HepG2 (cell line): Measurements from ENCODE around the gene BAZ1B. TPM values are rescaled to one million over a fixed set of nuclear protein-coding genes. Genes with fewer than 3 reads are reported as not detected.

Experiments used
- ERF ChIP-seq: IDR thresholded peaks from 2 replicates; pipeline ENCODE4 v1.6.1; 2018; ENCODE audit warnings: missing biosample characterization, missing genetic modification reagents
- FOXP1 ChIP-seq, 2 experiments: fragments of 450-650 bp in 1 of 2; IDR thresholded peaks; 2 replicates each; pipeline ENCODE4 v1.6.1; 2017 to 2018; ENCODE audit warnings: antibody characterized with exemption in 1 of 2
- HIVEP1 ChIP-seq: sonication (generic); formaldehyde crosslinking; IDR thresholded peaks from 2 replicates; pipeline ENCODE4 v1.4.0; 2020; ENCODE audit warnings: mild to moderate bottlenecking, missing genetic modification reagents
- HNF1B ChIP-seq: sonication (generic); formaldehyde crosslinking; IDR thresholded peaks from 2 replicates; pipeline ENCODE4 v1.5.1; 2020; ENCODE audit warnings: mild to moderate bottlenecking, moderate library complexity, missing genetic modification reagents
- HOXA9 ChIP-seq: sonication (generic); formaldehyde crosslinking; IDR thresholded peaks from 2 replicates; pipeline ENCODE4 v1.8.1; 2022; ENCODE audit warnings: missing genetic modification reagents, mild to moderate bottlenecking, moderate library complexity, borderline replicate concordance
- IRX3 ChIP-seq: sonication (generic); formaldehyde crosslinking; IDR thresholded peaks from 2 replicates; pipeline ENCODE4 v1.8.1; 2023; ENCODE audit warnings: mild to moderate bottlenecking, low read depth, missing genetic modification reagents, borderline replicate concordance
- KLF9 ChIP-seq: IDR thresholded peaks from 2 replicates; pipeline ENCODE4 v1.6.1; 2016; ENCODE audit warnings: low read depth
- PAX8 ChIP-seq: sonication (generic); formaldehyde crosslinking; IDR thresholded peaks from 2 replicates; pipeline ENCODE4 v1.8.0; 2022; ENCODE audit warnings: mild to moderate bottlenecking, missing genetic modification reagents, borderline replicate concordance
- POGZ ChIP-seq: sonication (generic); formaldehyde crosslinking; IDR thresholded peaks from 2 replicates; pipeline ENCODE4 v1.4.0; 2020; ENCODE audit warnings: mild to moderate bottlenecking, missing genetic modification reagents
- RFXANK ChIP-seq: IDR thresholded peaks from 2 replicates; pipeline ENCODE4 v1.6.1; 2016
- SALL2 ChIP-seq: sonication (generic); formaldehyde crosslinking; IDR thresholded peaks from 2 replicates; pipeline ENCODE4 v1.8.1; 2023; ENCODE audit warnings: mild to moderate bottlenecking, missing genetic modification reagents, inconsistent platforms
- ZNF432 ChIP-seq: sonication (generic); formaldehyde crosslinking; IDR thresholded peaks from 2 replicates; pipeline ENCODE4 v1.5.0; 2020; ENCODE audit warnings: missing genetic modification reagents, mild to moderate bottlenecking, borderline replicate concordance
- ZNF709 ChIP-seq: sonication (generic); formaldehyde crosslinking; IDR thresholded peaks from 2 replicates; pipeline ENCODE4 v1.5.0; 2020; ENCODE audit warnings: mild to moderate bottlenecking, missing genetic modification reagents
- ZNF816 ChIP-seq: sonication (generic); formaldehyde crosslinking; IDR thresholded peaks from 2 replicates; pipeline ENCODE4 v1.8.0; 2022; ENCODE audit warnings: missing genetic modification reagents, mild to moderate bottlenecking, borderline replicate concordance
- polyA plus RNA-seq, 8 experiments: library from polyadenylated mRNA; depleted of rRNA in 3 of 8; stranded (reverse) in 7 of 8; unstranded in 1 of 8; fragments of >200 nt; fragmentation: Illumina TruSeq in 4 of 8; extraction: Trizol in 4 of 8; gene quantifications; 2 replicates each; pipeline versions ENCODE4 v1.2.1 to v1.2.3, GENCODE V29; 2011 to 2016; ENCODE audit warnings: low read depth in 4 of 8, missing spikeins in 1 of 8, mixed read lengths in 1 of 8; ENCODE audit not compliant: insufficient read depth in 1 of 8
- total RNA-seq, 5 experiments: library from RNA; depleted of rRNA; stranded (reverse); fragments of >200 nt; fragmentation: Illumina TruSeq; extraction: Trizol; gene quantifications; 2 replicates each; pipeline ENCODE4 v1.2.3, GENCODE V29; 2016; ENCODE audit warnings: low read depth in 1 of 5
- TF ChIP-seq, protein P1 (sequence below): sonication (generic); formaldehyde crosslinking; IDR thresholded peaks from 2 replicates; pipeline ENCODE4 v1.8.0; 2022; ENCODE audit warnings: low read depth, missing genetic modification reagents
- TF ChIP-seq, protein P2 (sequence below): sonication (generic); formaldehyde crosslinking; IDR thresholded peaks from 2 replicates; pipeline ENCODE4 v1.4.0; 2020; ENCODE audit warnings: missing genetic modification reagents, mild to moderate bottlenecking, borderline replicate concordance
- TF ChIP-seq, protein P3 (sequence below): sonication (generic); formaldehyde crosslinking; IDR thresholded peaks from 2 replicates; pipeline ENCODE4 v1.5.1; 2020; ENCODE audit warnings: mild to moderate bottlenecking, missing genetic modification reagents, borderline replicate concordance
- TF ChIP-seq, protein P4 (sequence below): sonication (generic); formaldehyde crosslinking; IDR thresholded peaks from 2 replicates; pipeline ENCODE4 v1.8.0; 2022; ENCODE audit warnings: missing genetic modification reagents, mild to moderate bottlenecking, borderline replicate concordance

BAZ1B gene
- total and polyA plus RNA-seq, 2 of the 13 experiments (the other 11 are each of a cell fraction or from before 2014, with no cell fraction given) = 18.6 to 69.4 TPM

GRCh38 chr7:73557397-73558257, 35.5 kb upstream of the BAZ1B start, which contains the start of gene BCL7B (continued):
- TF ChIP-seq, protein P1, sequence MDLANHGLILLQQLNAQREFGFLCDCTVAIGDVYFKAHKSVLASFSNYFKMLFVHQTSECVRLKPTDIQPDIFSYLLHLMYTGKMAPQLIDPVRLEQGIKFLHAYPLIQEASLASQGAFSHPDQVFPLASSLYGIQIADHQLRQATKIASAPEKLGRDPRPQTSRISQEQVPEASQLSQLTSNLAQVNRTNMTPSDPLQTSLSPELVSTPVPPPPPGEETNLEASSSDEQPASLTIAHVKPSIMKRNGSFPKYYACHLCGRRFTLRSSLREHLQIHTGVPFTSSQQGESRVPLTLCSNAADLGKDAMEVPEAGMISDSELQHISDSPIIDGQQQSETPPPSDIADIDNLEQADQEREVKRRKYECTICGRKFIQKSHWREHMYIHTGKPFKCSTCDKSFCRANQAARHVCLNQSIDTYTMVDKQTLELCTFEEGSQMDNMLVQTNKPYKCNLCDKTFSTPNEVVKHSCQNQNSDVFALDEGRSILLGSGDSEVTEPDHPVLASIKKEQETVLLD (CRISPR knock-in tag) = peak; percentile 84; the same call in 1 of the 2 replicates
- no peak for TF ChIP-seq POGZ (CRISPR knock-in tag)
- peak; percentile 82 for TF ChIP-seq HNF1B
- TF ChIP-seq, protein P2, sequence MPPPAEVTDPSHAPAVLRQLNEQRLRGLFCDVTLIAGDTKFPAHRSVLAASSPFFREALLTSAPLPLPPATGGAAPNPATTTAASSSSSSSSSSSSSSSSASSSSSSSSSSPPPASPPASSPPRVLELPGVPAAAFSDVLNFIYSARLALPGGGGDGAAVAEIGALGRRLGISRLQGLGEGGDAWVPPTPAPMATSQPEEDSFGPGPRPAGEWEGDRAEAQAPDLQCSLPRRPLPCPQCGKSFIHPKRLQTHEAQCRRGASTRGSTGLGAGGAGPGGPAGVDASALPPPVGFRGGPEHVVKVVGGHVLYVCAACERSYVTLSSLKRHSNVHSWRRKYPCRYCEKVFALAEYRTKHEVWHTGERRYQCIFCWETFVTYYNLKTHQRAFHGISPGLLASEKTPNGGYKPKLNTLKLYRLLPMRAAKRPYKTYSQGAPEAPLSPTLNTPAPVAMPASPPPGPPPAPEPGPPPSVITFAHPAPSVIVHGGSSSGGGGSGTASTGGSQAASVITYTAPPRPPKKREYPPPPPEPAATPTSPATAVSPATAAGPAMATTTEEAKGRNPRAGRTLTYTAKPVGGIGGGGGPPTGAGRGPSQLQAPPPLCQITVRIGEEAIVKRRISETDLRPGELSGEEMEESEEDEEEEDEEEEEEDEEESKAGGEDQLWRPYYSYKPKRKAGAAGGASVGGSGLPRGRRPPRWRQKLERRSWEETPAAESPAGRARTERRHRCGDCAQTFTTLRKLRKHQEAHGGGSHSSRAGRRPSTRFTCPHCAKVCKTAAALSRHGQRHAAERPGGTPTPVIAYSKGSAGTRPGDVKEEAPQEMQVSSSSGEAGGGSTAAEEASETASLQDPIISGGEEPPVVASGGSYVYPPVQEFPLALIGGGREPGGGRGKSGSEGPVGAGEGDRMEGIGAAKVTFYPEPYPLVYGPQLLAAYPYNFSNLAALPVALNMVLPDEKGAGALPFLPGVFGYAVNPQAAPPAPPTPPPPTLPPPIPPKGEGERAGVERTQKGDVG (CRISPR knock-in tag) = no peak; the same call in 1 of the 2 replicates
- peak; percentile 71; the same call in 1 of the 2 replicates for TF ChIP-seq HOXA9 (CRISPR knock-in tag)
- peak; percentile 98 for TF ChIP-seq ZNF709
- no peak for TF ChIP-seq ZNF432 (CRISPR knock-in tag)
- TF ChIP-seq, protein P3, sequence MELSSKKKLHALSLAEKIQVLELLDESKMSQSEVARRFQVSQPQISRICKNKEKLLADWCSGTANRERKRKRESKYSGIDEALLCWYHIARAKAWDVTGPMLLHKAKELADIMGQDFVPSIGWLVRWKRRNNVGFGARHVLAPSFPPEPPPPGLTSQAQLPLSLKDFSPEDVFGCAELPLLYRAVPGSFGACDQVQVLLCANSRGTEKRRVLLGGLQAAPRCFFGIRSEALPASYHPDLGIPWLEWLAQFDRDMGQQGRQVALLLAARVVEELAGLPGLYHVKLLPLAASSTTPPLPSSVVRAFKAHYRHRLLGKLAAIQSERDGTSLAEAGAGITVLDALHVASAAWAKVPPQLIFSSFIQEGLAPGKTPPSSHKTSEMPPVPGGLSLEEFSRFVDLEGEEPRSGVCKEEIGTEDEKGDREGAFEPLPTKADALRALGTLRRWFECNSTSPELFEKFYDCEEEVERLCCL (CRISPR knock-in tag) = no peak
- TF ChIP-seq PAX8 (CRISPR knock-in tag) = peak; percentile 10; the same call in 1 of the 2 replicates
- TF ChIP-seq KLF9 = no peak
- no peak for TF ChIP-seq RFXANK (CRISPR knock-in tag)
- TF ChIP-seq, protein P4, sequence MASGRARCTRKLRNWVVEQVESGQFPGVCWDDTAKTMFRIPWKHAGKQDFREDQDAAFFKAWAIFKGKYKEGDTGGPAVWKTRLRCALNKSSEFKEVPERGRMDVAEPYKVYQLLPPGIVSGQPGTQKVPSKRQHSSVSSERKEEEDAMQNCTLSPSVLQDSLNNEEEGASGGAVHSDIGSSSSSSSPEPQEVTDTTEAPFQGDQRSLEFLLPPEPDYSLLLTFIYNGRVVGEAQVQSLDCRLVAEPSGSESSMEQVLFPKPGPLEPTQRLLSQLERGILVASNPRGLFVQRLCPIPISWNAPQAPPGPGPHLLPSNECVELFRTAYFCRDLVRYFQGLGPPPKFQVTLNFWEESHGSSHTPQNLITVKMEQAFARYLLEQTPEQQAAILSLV (CRISPR knock-in tag) = peak; percentile 92; the same call in 1 of the 2 replicates
- peak; percentile 83; the same call in 1 of the 2 replicates for TF ChIP-seq ZNF816 (CRISPR knock-in tag)
- TF ChIP-seq ERF (CRISPR knock-in tag) = peak; percentile 60
- TF ChIP-seq IRX3 (CRISPR knock-in tag) = peak; percentile 96; the same call in 1 of the 2 replicates
- no peak for TF ChIP-seq FOXP1 (IDR thresholded peaks at IDR 0.05)
- TF ChIP-seq FOXP1 (CRISPR knock-in tag; IDR thresholded peaks at IDR 0.05) = no peak
- peak; percentile 95 for TF ChIP-seq SALL2 (CRISPR knock-in tag)
- TF ChIP-seq HIVEP1 (CRISPR knock-in tag) = peak; percentile 95
